NT2/D1 (cell line): ENCODE measurements around the gene AKAP8L.
"Not testable (repeated sequence)": the region's sequence is repeated elsewhere in the genome, so short reads cannot be mapped to it uniquely, and the experiment has no call there.

Experiments used
- DNase-seq: peaks from one replicate; pipeline ENCODE4 v3.0.0-alpha.2; 2011; ENCODE audit warnings: low read depth, low spot score
- H3K27me3 ChIP-seq: 2 replicates; pipeline ENCODE4 v1.6.0; 2011; ENCODE audit warnings: mild to moderate bottlenecking; ENCODE audit not compliant: insufficient read length, insufficient read depth
- H3K36me3 ChIP-seq: 2 replicates; pipeline ENCODE4 v1.6.1; 2011; ENCODE audit warnings: mild to moderate bottlenecking, low read length, mixed read lengths; ENCODE audit not compliant: insufficient read depth, insufficient read length
- H3K4me1 ChIP-seq: 2 replicates; pipeline ENCODE4 v1.5.1; 2011; ENCODE audit not compliant: insufficient read depth, insufficient read length
- H3K4me3 ChIP-seq: 2 replicates; pipeline ENCODE4 v1.5.1; 2011; ENCODE audit warnings: low read depth; ENCODE audit not compliant: insufficient read length
- H3K9ac ChIP-seq: 2 replicates; pipeline ENCODE4 v1.6.0; 2011; ENCODE audit warnings: low read depth; ENCODE audit not compliant: insufficient read length
- H3K9me3 ChIP-seq: 2 replicates; pipeline ENCODE4 v1.5.1; 2011; ENCODE audit warnings: mild to moderate bottlenecking, low read length; ENCODE audit not compliant: insufficient read depth
- SUZ12 ChIP-seq: IDR thresholded peaks from 2 replicates; pipeline ENCODE4 v1.6.1; 2011; ENCODE audit not compliant: insufficient read length, insufficient read depth; ENCODE audit errors: extremely low read depth
- YY1 ChIP-seq: IDR thresholded peaks from 2 replicates; pipeline ENCODE4 v1.6.1; 2011; ENCODE audit not compliant: insufficient read length, insufficient read depth
- ZNF274 ChIP-seq: IDR thresholded peaks from 2 replicates; pipeline ENCODE4 v1.6.1; 2011; ENCODE audit warnings: mild to moderate bottlenecking, low read depth, low read length

The AKAP8L gene

GRCh38 chr19:15396436-15396835 is 22.4 kb downstream of the AKAP8L start:
- no peak overlapping the region for H3K4me3 ChIP-seq

GRCh38 chr19:15395251-15395650 is 23.5 kb downstream of the AKAP8L start:
- peaks cover 83% of the 10 kb centered on the region for H3K36me3 ChIP-seq
- not testable (repeated sequence) for H3K9me3 ChIP-seq, H3K9ac ChIP-seq, H3K4me1 ChIP-seq, DNase-seq, H3K27me3 ChIP-seq, H3K4me3 ChIP-seq

More at GRCh38 chr19:15396436-15396835, 22.4 kb downstream of the AKAP8L start:
- no peak overlapping the region for H3K9ac ChIP-seq
- TF ChIP-seq SUZ12: no peak
- TF ChIP-seq YY1: no peak
- no peak for TF ChIP-seq ZNF274
- DNase-seq: no peak
- peaks cover 87% of the 10 kb centered on the region for H3K36me3 ChIP-seq
- no peaks in the 10 kb centered on the region for H3K27me3 ChIP-seq
- peaks cover 11% of the 10 kb centered on the region for H3K4me1 ChIP-seq
- H3K9me3 ChIP-seq: no peaks in the 10 kb centered on the region

- H3K9me3 ChIP-seq: no peaks in the 10 kb centered on the region
These were observed 24.4 kb downstream of the AKAP8L start for GRCh38 chr19:15394426-15394825.

GRCh38 chr19:15393963-15394362 is 24.8 kb downstream of the AKAP8L start:
- peaks cover 73% of the 10 kb centered on the region for H3K36me3 ChIP-seq
- no peak for DNase-seq
- TF ChIP-seq YY1: no peak
- TF ChIP-seq SUZ12: no peak
- TF ChIP-seq ZNF274: no peak

More at GRCh38 chr19:15394426-15394825, 24.4 kb downstream of the AKAP8L start:
- TF ChIP-seq YY1: no peak
- TF ChIP-seq ZNF274: no peak
- TF ChIP-seq SUZ12: no peak
- no peak for DNase-seq
- H3K9ac ChIP-seq: no peak overlapping the region
- H3K36me3 ChIP-seq: peaks cover 78% of the 10 kb centered on the region
- H3K4me3 ChIP-seq: no peak overlapping the region
- no peaks in the 10 kb centered on the region for H3K27me3 ChIP-seq
- no peaks in the 10 kb centered on the region for H3K4me1 ChIP-seq

DNA sequence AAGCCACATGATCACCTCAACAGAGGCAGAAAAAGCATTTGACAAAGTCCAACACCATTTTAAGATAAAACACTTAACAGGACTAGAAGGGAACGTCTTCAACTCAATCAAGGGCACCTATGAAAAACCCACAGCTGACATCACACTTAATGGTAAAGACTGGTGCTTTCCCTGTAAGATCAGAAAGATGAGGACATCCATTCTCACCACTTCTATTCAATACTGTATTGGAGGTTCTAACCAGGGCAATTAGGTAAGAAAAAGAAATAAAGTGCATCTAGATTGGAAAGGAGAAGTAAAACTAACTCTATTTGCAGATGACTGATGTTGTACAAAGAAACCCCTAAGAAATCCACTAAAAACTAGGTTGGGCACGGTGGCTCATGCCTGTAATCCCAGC is 28.0 kb downstream of the AKAP8L start:
- Histone ChIP-seq H3K4me1 (no peaks in the 10 kb centered on the region), H3K36me3 (peaks cover 56% of the 10 kb centered on the region), H3K27me3 (no peaks in the 10 kb centered on the region), H3K9me3 (no peaks in the 10 kb centered on the region), H3K9ac (no peak overlapping the region), H3K4me3 (no peak overlapping the region)
- DNase-seq: no peak
- TF ChIP-seq SUZ12 (no peak), YY1 (no peak), ZNF274 (no peak)

More at GRCh38 chr19:15393963-15394362, 24.8 kb downstream of the AKAP8L start:
- Histone ChIP-seq H3K27me3 (no peaks in the 10 kb centered on the region), H3K4me3 (no peak overlapping the region), H3K9ac (no peak overlapping the region), H3K4me1 (no peaks in the 10 kb centered on the region), H3K9me3 (no peaks in the 10 kb centered on the region)

- TF ChIP-seq YY1 (no peak), ZNF274 (no peak), SUZ12 (no peak)
- no peak for DNase-seq
- H3K27me3 ChIP-seq: no peaks in the 10 kb centered on the region
- no peak overlapping the region for H3K9ac ChIP-seq
- peaks cover 5% of the 10 kb centered on the region for H3K4me1 ChIP-seq
- no peaks in the 10 kb centered on the region for H3K9me3 ChIP-seq
- no peak overlapping the region for H3K4me3 ChIP-seq
- H3K36me3 ChIP-seq: peaks cover 21% of the 10 kb centered on the region
These were observed 36.9 kb downstream of the AKAP8L start for GRCh38 chr19:15381864-15382263.

DNA sequence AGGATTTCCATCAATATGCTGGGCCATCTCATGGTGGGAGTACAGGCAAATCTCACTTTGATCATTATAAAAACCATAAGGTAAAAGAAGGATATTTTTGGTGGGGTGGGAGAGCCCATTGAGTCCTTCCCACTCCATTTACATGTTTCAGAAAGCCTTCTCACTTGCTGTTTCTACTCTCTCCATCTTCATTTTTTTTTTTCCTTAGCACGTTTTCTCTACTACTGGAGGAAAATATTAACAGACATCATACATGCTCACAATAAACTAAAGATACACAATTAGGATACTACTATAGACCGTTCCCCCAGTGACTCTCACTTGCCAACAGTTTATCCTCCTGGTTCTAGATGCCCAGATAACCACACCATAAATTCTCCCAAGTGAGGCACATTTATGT is 37.4 kb downstream of the AKAP8L start:
- Histone ChIP-seq H3K4me1 (peaks cover 7% of the 10 kb centered on the region), H3K27me3 (no peaks in the 10 kb centered on the region), H3K36me3 (peaks cover 21% of the 10 kb centered on the region), H3K4me3 (no peak overlapping the region), H3K9ac (no peak overlapping the region), H3K9me3 (no peaks in the 10 kb centered on the region)
- no peak for DNase-seq
- no peak for TF ChIP-seq YY1
